Activated T-helper 2 cell treated with anti-CD3 and anti-CD28 coated beads, Interferon-gamma antibody, Interleukin-2, Interleukin-4, amounts not matched to agents 10 μg/mL and 5 μg/mL and 100 μg/mL, durations not matched to agents 14 hours and 24 hours and 36 hours (primary cell): ENCODE data around the gene RBM4. TPM values are rescaled to one million over a fixed set of nuclear protein-coding genes. Genes with fewer than 3 reads are reported as not detected.
A peak's percentile ranks its signal among the peaks of the same experiment; 100 is the strongest.
"Not testable (repeated sequence)": the region's sequence is repeated elsewhere in the genome, so short reads cannot be mapped to it uniquely, and the experiment has no call there.

Source experiments
- DNase-seq: peaks from one replicate; pipeline ENCODE4 v3.0.0; 2021; ENCODE audit warnings: low spot score
- H3K27ac Mint-ChIP-seq: one replicate; pipeline ENCODE4 v1.8.0; 2021; ENCODE audit warnings: mixed read lengths
- H3K27me3 Mint-ChIP-seq: one replicate; pipeline ENCODE4 v1.8.0; 2021; ENCODE audit warnings: low read depth, mixed read lengths
- H3K36me3 Mint-ChIP-seq: one replicate; pipeline ENCODE4 v1.8.0; 2021; ENCODE audit warnings: low read depth, mixed read lengths
- H3K4me1 Mint-ChIP-seq: one replicate; pipeline ENCODE4 v1.8.0; 2021; ENCODE audit warnings: low read depth, mixed read lengths
- H3K4me3 Mint-ChIP-seq: one replicate; pipeline ENCODE4 v1.8.0; 2021; ENCODE audit warnings: low read depth, mild to moderate bottlenecking, moderate library complexity, mixed read lengths
- H3K9me3 Mint-ChIP-seq: one replicate; pipeline ENCODE4 v1.8.0; 2021; ENCODE audit warnings: mixed read lengths
- intact Hi-C: fragments of 100-400 bp; cut with micrococcal nuclease; formaldehyde crosslinking; loops from one replicate; pipeline ENCODE4 v1.15.1; 2023
- total RNA-seq: library from RNA; stranded (reverse); gene quantifications from 2 replicates; pipeline ENCODE4 v1.2.3, GENCODE V29; 2022

The RBM4 gene
- total RNA-seq, 1 donor from 2014 or later, result 125 TPM

GRCh38 chr11:66603072-66603471 lies 35.4 kb upstream of the RBM4 start:
- no peaks in the 10 kb centered on the region for H3K9me3 Mint-ChIP-seq
- no peak for DNase-seq
- H3K27ac Mint-ChIP-seq, result no peak overlapping the region
- H3K27me3 Mint-ChIP-seq, result no peaks in the 10 kb centered on the region
- no peak overlapping the region for H3K4me3 Mint-ChIP-seq
- peaks cover 30% of the 10 kb centered on the region for H3K36me3 Mint-ChIP-seq
- intact Hi-C loops, result no loop called here
- no peaks in the 10 kb centered on the region for H3K4me1 Mint-ChIP-seq

- no peak for DNase-seq
- no peak overlapping the region for H3K27ac Mint-ChIP-seq
- no peak overlapping the region for H3K4me3 Mint-ChIP-seq
- H3K36me3 Mint-ChIP-seq, result peaks cover 24% of the 10 kb centered on the region
- intact Hi-C loops, result no loop called here
- no peaks in the 10 kb centered on the region for H3K27me3 Mint-ChIP-seq
- no peaks in the 10 kb centered on the region for H3K9me3 Mint-ChIP-seq
- H3K4me1 Mint-ChIP-seq, result no peaks in the 10 kb centered on the region
These were observed 34.3 kb upstream of the RBM4 start for GRCh38 chr11:66604155-66604554.

- Mint-ChIP-seq H3K36me3 (peaks cover 13% of the 10 kb centered on the region), H3K4me1 (peaks cover 15% of the 10 kb centered on the region)
- intact Hi-C loops, DNase-seq, H3K9me3 Mint-ChIP-seq, H3K27ac Mint-ChIP-seq, H3K4me3 Mint-ChIP-seq, H3K27me3 Mint-ChIP-seq: not testable (repeated sequence)
These were observed 31.9 kb upstream of the RBM4 start for GRCh38 chr11:66606608-66607007.

- Mint-ChIP-seq H3K27me3 (no peaks in the 10 kb centered on the region), H3K4me3 (no peak overlapping the region), H3K4me1 (peaks cover 15% of the 10 kb centered on the region), H3K36me3 (peaks cover 11% of the 10 kb centered on the region), H3K9me3 (no peaks in the 10 kb centered on the region), H3K27ac (no peak overlapping the region)
- intact Hi-C loops, result no loop called here
- no peak for DNase-seq
These were observed 31.2 kb upstream of the RBM4 start for GRCh38 chr11:66607126-66607834.

- Mint-ChIP-seq H3K4me1 (peaks cover 15% of the 10 kb centered on the region), H3K9me3 (no peaks in the 10 kb centered on the region), H3K27me3 (no peaks in the 10 kb centered on the region), H3K36me3 (peaks cover 9% of the 10 kb centered on the region), H3K27ac (peak overlapping the region; percentile 77), H3K4me3 (no peak overlapping the region)
- intact Hi-C loops, result loop anchor here (10.0 kb wide), 1 partner anchor 505 kb away; the partner anchor contains the start of gene KDM2A
- no peak for DNase-seq
These were observed 28.5 kb upstream of the RBM4 start for GRCh38 chr11:66609721-66610617.

GRCh38 chr11:66612458-66612857 lies 26.0 kb upstream of the RBM4 start:
- no peaks in the 10 kb centered on the region for H3K9me3 Mint-ChIP-seq
- no peak for DNase-seq
- no peak overlapping the region for H3K4me3 Mint-ChIP-seq
- H3K27me3 Mint-ChIP-seq, result no peaks in the 10 kb centered on the region
- H3K36me3 Mint-ChIP-seq, result peaks cover 23% of the 10 kb centered on the region
- intact Hi-C loops, result loop anchor here (10.0 kb wide), 1 partner anchor 502 kb away; the partner anchor contains the start of gene KDM2A
- H3K27ac Mint-ChIP-seq, result no peak overlapping the region
- H3K4me1 Mint-ChIP-seq, result peaks cover 20% of the 10 kb centered on the region

GRCh38 chr11:66614073-66614472 lies 24.4 kb upstream of the RBM4 start:
- Mint-ChIP-seq H3K27me3 (no peaks in the 10 kb centered on the region), H3K4me1 (peaks cover 30% of the 10 kb centered on the region), H3K4me3 (no peak overlapping the region), H3K36me3 (peaks cover 37% of the 10 kb centered on the region), H3K27ac (no peak overlapping the region), H3K9me3 (no peaks in the 10 kb centered on the region)
- DNase-seq, result no peak
- intact Hi-C loops, result loop anchor here (10.0 kb wide), 1 partner anchor 501 kb away; the partner anchor contains the start of gene KDM2A

GRCh38 chr11:66616379-66617154 lies 21.9 kb upstream of the RBM4 start, which contains the start of gene RBM14:
TSS of gene RBM14 (plus strand) at chr11:66616630. CDS start at chr11:66616721, 91 bp downstream.
- H3K4me3 Mint-ChIP-seq, result peak within 1 kb of the TSS; percentile 93
- peak within 1 kb of the TSS; percentile 97 for H3K27ac Mint-ChIP-seq
- peaks cover 23% of the 10 kb centered on the region for H3K4me1 Mint-ChIP-seq
- no peaks in the 10 kb centered on the region for H3K27me3 Mint-ChIP-seq
- DNase-seq, result peak; percentile 98
- H3K36me3 Mint-ChIP-seq, result peaks cover 58% of the 10 kb centered on the region
- intact Hi-C loops, result loop anchor here (1.0 to 10.0 kb wide), 5 partner anchors 22 to 498 kb away; partner anchors contain the start of genes ACTN3, CCDC87, CCS and KDM2A
- H3K9me3 Mint-ChIP-seq, result no peaks in the 10 kb centered on the region

- intact Hi-C loops, result loop anchor here (2.0 to 10.0 kb wide), 3 partner anchors 40 to 498 kb away; partner anchors contain the start of genes ACTN3, KDM2A and ZDHHC24
- no peak for DNase-seq
- H3K4me1 Mint-ChIP-seq, result peaks cover 26% of the 10 kb centered on the region
- H3K9me3 Mint-ChIP-seq, result no peaks in the 10 kb centered on the region
- peaks cover 65% of the 10 kb centered on the region for H3K36me3 Mint-ChIP-seq
- H3K4me3 Mint-ChIP-seq, result peak overlapping the region; percentile 93
- H3K27me3 Mint-ChIP-seq, result no peaks in the 10 kb centered on the region
- H3K27ac Mint-ChIP-seq, result peak overlapping the region; percentile 97
These were observed 21.2 kb upstream of the RBM4 start for GRCh38 chr11:66617155-66617834.

- Mint-ChIP-seq H3K36me3 (peaks cover 84% of the 10 kb centered on the region), H3K4me3 (peak overlapping the region; percentile 93), H3K27me3 (no peaks in the 10 kb centered on the region), H3K4me1 (peaks cover 41% of the 10 kb centered on the region), H3K27ac (peak overlapping the region; percentile 97), H3K9me3 (no peaks in the 10 kb centered on the region)
- intact Hi-C loops, result loop anchor here (2.0 to 10.0 kb wide), 3 partner anchors 42 to 496 kb away; partner anchors contain the start of genes KDM2A and RBM4B
- DNase-seq, result peak; percentile 20
These were observed 19.4 kb upstream of the RBM4 start for GRCh38 chr11:66619080-66619554.

- intact Hi-C loops, result no loop called here
- no peak for DNase-seq
- peaks cover 93% of the 10 kb centered on the region for H3K36me3 Mint-ChIP-seq
- no peaks in the 10 kb centered on the region for H3K27me3 Mint-ChIP-seq
- H3K9me3 Mint-ChIP-seq, result no peaks in the 10 kb centered on the region
- H3K4me3 Mint-ChIP-seq, result no peak overlapping the region
- H3K27ac Mint-ChIP-seq, result no peak overlapping the region
- peaks cover 38% of the 10 kb centered on the region for H3K4me1 Mint-ChIP-seq
These were observed 14.1 kb upstream of the RBM4 start for GRCh38 chr11:66624450-66624849.
